Peyer's patch (tissue), 4 donors: Measurements from ENCODE around the gene GALNT2.

ENCODE experiments used
- POLR2A ChIP-seq, 2 donors: fragments of 450-650 bp; IDR thresholded peaks; one replicate each; pipeline ENCODE4 v1.5.1; 2017; ENCODE audit warnings: antibody characterized with exemption in 2 of 2, mild to moderate bottlenecking in 2 of 2, moderate library complexity in 2 of 2
- TF ChIP-seq, protein P1 (sequence below), 6 experiments: fragments of 450-650 bp in 4 of 6; fragments of 200-600 bp in 2 of 6; sonication (generic) in 1 of 6; IDR thresholded peaks; one replicate each; pipeline ENCODE4 v1.5.1; 2017 to 2019; ENCODE audit warnings: antibody characterized with exemption in 6 of 6, mild to moderate bottlenecking in 3 of 6, moderate library complexity in 1 of 6

- TF ChIP-seq, protein P1, sequence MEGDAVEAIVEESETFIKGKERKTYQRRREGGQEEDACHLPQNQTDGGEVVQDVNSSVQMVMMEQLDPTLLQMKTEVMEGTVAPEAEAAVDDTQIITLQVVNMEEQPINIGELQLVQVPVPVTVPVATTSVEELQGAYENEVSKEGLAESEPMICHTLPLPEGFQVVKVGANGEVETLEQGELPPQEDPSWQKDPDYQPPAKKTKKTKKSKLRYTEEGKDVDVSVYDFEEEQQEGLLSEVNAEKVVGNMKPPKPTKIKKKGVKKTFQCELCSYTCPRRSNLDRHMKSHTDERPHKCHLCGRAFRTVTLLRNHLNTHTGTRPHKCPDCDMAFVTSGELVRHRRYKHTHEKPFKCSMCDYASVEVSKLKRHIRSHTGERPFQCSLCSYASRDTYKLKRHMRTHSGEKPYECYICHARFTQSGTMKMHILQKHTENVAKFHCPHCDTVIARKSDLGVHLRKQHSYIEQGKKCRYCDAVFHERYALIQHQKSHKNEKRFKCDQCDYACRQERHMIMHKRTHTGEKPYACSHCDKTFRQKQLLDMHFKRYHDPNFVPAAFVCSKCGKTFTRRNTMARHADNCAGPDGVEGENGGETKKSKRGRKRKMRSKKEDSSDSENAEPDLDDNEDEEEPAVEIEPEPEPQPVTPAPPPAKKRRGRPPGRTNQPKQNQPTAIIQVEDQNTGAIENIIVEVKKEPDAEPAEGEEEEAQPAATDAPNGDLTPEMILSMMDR (IDR thresholded peaks at IDR 0.05), result no peak
- TF ChIP-seq POLR2A (IDR thresholded peaks at IDR 0.05), result no peak
Observed at GRCh38 chr1:230316864-230317745, 250.1 kb downstream of the GALNT2 start.
